ENCODE measurements around the gene DEPDC7.
A peak's percentile ranks its signal among the peaks of the same experiment; 100 is the strongest.
"Not testable (repeated sequence)": the region's sequence is repeated elsewhere in the genome, so short reads cannot be mapped to it uniquely, and the experiment has no call there.

Gene DEPDC7

DNA sequence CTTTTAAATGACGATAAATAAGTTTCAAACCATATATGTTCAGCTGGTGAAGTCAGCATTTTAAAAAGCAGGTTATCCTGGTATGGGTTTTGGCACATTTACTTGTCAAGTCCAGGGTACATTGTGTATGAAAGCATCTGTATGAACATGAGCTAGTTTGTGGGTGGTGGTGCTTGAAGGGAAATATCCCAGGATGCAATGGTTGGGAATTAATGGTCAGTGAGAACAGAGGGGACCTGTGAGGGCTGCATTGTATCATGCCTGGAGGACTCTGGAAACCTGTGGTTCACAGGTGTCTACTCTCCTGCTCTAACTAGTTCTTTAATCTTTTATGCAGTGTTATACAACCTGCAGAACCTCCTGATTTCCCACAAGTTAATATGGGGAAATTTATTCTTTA is 5.8 kb downstream of the DEPDC7 start:
- no peak overlapping the region for H3K27ac ChIP-seq
- DNase-seq (ENCODE audit: low read depth, low spot score) = no peak

DNA sequence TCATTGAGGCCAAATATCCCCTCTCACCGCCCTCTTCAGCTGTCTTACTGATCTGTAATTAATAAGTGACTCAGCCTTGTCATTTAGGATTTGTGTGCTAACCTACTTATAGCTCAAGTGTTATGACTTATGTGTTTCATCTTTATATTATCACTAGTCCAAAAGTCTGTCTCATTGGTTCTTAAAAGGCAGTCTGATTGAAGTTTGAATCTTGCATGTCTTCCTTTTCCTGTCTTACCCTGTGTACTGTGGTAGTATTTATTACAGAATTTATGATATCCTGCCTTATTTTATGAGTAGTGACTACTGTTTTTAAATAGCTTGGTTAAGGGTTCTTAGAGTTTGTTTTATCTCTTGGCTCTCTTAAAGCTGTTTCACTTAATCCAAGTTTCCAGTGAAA is 6.3 kb downstream of the DEPDC7 start:
- no peak for DNase-seq (ENCODE audit: low read depth, low spot score)
- H3K27ac ChIP-seq = no peak overlapping the region

DNA sequence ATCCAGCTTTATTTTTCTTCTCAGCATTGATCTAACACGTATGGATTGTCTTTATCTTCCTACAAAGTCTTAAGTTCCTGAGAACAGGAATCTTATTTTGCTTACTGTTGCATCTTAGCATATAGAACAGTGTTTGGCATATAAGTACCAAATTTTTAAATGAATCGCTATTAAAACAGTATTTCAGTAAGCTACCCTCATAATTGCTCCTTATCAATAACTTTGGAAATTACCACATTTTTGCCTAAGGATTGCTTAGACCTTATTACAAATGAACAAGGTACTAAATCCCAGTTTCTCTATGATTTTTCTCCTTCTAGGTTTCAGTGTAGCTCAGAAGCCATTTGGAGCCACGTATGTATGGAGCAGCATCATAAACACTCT is 9.7 kb downstream of the DEPDC7 start:
- no peak for DNase-seq (ENCODE audit: low read depth, low spot score)
- H3K27ac ChIP-seq = no peak overlapping the region

DNA sequence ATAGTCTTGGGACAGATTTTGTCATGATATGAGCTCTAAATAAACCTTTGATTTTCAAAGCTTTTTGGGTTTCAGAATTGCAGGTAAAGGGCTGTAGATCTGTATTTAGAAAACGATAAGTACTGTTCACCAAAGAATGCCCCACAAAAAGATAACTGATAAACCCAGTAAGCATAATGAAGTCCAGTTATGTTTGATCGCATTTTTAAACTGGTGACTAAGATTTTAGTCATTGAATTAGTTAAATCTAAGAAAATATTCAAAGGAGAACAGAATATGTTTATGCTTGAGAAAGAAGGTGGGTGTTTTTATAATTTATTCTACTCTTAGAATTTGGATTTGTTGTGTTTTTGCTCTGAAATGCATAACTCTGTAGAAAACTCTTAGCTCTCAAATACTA is 11.6 kb downstream of the DEPDC7 start:
- H3K27ac ChIP-seq = no peak overlapping the region
- DNase-seq (ENCODE audit: low read depth, low spot score) = no peak

DNA sequence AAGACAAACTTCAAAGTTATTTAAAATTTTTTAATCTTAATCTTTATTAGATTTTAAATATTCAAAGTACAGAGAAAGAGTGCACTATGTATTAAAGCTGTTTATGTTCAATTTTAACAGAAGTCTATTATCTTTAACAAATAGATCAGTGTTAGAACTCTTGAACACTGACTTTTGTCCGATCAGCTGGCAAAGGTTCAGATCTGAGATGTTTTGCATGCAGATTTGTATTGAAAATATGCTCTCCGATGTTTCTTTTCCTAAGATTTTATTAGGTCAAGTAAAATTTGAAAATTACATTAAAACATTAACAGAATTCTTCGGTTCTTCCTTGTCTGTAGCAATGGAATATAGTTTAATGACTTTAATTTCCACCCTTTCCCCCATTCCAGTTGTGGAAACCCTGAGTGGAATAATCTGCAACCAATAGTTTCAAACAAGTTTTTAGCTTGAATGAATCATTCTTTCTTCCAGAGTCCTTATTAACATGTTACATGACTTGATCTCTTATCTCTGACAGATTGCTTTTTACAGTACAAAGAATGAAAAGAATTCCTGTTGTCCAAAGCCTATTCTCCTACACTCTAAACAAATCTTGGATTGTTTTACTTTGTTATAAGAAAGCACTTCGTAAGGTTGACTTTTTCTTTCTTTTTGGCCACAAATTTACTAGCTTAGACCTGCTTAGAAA is 12.3 kb downstream of the DEPDC7 start:
- H3K27ac ChIP-seq = no peak overlapping the region
- DNase-seq (ENCODE audit: low read depth, low spot score) = no peak

DNA sequence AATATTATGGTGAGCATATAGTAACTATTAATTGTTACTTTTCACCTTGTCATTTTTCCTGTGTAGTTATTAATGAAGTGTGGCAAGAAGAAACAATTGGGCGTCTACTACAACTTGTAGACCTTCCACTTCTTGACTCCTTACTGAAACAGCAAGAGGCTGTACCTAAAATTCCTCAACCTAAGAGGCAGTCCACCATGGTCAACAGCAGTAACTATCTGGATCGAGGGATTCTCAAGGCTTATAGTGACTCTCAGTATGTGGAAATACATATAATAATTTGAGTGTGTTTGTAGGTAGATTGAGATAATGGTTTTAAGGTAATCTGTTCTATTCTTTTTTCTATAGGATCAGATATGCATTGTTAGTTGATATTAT is 12.8 kb downstream of the DEPDC7 start:
- DNase-seq (ENCODE audit: low read depth, low spot score) = no peak
- H3K27ac ChIP-seq = no peak overlapping the region

DNA sequence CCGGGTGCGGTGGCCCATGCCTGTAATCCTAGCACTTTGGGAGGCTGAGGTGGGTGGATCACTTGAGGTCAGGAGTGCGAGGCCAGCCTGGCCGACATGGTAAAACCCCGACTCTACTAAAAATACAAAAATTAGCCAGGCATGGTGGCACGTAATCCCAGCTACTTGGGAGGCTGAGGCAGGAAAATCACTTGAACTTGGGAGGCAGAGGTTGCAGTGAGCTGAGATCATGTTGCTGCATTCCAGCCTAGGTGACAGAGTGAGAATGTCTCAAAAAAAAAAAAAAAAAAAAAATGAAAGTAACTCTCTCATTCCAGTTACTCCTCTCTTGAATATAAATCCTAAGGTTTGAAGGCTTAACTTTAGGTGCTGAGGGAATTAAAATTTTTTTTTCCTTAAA is 13.5 kb downstream of the DEPDC7 start:
- not testable (repeated sequence) for DNase-seq (ENCODE audit: low read depth, low spot score); H3K27ac ChIP-seq

DNA sequence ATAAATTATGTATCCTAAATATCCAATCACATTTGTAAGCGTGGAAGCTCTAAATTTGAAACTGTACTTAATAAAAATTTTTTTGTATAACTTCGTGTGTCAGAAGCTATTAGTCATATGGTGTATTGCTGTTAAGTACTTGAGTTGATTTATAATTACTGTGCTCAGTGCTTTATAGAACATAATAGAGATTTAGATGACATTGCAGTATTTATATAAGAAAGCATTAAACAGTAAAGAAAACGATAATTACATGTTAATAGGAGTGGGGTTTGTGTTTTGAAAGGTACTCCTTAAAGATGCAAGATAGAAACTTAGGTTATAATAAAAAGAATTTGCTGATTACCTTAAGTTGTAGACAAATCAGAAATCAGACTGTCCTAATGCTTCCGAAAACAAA is 17.8 kb downstream of the DEPDC7 start:
- H3K27ac ChIP-seq = no peak overlapping the region
- DNase-seq (ENCODE audit: low read depth, low spot score) = no peak

DNA sequence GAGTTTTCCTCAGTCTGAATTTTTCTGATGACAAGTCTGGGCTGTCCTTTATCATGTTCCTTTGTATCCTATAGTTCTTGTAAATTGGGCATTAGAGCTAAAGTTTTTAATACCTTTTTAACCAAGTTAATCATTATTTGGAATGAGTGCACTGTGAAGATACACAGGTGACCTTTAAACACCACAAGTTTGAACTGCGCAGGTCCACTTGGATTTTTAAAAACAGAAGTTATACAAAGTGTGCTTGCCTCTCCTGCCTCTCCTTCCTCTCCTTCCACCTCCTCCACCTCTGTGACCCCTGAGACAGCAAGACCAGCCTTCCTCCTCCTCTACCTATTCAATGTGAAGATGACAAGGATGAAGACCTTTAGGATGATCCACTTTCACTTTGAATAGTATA is 19.3 kb downstream of the DEPDC7 start:
- DNase-seq (ENCODE audit: low read depth, low spot score) = no peak
- H3K27ac ChIP-seq = no peak overlapping the region

DNA sequence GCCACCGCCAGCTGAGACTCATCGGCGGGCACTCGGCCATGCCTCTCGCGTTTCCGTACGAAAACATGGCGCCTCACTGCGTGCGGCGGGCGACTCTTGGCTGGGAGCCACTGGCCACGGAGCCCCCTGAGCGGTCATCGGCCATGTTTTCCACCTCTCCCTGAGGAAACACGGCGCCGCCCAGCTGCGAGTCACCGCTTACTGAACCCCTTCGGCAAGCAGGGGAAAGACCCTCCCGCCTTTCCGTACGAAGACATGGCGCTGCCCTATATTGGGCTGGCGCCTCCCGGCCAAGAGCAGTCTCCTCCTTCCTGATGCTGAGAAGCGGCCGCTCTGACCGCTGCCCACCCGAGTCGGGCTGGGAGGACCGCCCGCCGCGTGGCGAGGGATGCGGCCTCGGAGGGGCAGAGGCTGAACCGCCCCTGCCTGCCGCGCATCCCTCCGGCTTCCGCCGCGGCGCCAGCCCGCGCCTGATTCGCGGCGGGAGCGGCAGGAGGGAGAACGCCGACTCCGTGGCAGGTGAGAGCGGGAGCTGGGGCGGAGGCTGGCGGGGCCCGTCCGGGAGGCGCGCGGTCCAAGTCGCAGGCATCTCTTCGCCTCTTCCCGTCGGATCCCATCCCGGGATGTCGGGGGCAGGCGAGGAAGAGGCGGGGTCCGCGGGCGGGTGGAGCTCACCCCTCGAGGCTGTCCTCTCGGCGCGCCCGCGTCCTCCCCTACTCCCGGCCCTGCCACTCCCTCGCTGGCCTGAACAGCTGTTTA is 23.8 kb downstream of the DEPDC7 start, which contains the start of gene TCP11L1:
TCP11L1 (plus strand) TSS at position 299 of the 759 bp plus-strand sequence. CDS start 4,202 bp downstream, outside the sequence.
- H3K27ac ChIP-seq = peak within 1 kb of the TSS; percentile 96
- no peak for DNase-seq (ENCODE audit: low read depth, low spot score)

DNA sequence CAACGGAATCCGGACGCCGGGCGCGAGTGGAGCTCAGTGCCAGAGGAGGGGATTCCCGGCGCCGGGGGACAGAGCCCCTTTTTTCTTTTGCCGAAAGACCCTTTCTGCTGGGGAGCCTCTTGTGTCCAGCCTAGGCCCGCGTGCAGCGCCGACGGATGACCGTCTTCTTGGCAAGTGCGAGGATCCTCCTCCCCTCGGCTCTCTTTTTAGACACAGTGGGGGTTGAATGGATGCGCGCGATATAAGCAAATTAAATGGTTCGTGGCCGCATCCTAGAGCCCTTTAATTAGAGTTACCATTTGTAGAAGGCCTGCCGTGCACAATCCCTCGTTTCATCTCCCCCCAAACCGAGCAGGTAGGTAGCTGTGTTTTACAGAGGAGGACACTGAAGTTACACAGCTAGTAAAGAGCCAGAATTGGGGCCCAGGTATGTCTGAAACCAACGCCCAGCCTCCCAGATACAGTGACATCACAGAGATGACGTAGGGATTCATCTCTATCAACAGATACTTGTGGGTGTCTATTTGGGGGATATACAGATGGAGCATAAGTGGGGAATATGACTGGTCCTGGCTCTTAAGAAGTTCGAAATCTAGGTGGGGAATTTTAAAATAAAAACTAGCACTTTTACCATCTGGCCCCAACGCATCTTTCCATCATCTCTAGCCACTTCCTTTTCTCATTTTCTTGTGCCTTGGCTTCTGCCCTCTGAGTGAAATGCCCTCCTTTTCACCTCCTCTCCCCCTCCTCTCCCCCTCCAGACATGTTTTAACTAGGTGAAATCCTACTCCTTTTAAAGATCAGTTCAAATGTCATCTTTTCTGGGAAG is 24.6 kb downstream of the DEPDC7 start:
- H3K27ac ChIP-seq = peak overlapping the region; percentile 96
- DNase-seq (ENCODE audit: low read depth, low spot score) = no peak

DNA sequence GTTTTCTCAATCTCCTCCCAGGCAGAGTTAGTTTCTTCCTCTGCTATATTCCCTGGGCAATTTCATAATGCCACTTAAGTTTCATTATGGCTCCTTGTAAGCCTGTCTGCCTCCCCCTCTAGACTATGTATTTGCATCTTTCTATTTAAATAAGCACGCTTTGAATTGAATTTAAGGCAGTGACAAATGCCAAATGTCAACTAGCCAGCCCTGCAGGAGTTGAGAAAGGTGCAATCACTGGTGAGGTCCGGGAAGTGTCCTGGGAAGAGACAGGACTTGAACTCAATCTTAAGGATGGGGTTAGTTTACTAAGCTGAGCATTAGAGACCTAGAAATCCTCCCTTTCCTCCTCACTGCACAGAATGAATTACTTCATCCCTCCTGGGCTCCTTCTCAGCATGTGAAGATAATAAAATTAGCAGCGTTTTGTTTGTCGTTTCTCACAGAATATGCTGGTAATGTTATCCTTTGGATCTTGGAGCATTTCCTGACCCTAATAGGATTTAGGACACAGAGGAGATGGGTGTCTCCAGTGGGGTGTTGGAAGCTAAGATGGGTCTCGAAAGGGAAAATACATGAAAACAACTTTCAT is 25.3 kb downstream of the DEPDC7 start:
- no peak for DNase-seq (ENCODE audit: low read depth, low spot score)
- peak overlapping the region; percentile 96 for H3K27ac ChIP-seq

DNA sequence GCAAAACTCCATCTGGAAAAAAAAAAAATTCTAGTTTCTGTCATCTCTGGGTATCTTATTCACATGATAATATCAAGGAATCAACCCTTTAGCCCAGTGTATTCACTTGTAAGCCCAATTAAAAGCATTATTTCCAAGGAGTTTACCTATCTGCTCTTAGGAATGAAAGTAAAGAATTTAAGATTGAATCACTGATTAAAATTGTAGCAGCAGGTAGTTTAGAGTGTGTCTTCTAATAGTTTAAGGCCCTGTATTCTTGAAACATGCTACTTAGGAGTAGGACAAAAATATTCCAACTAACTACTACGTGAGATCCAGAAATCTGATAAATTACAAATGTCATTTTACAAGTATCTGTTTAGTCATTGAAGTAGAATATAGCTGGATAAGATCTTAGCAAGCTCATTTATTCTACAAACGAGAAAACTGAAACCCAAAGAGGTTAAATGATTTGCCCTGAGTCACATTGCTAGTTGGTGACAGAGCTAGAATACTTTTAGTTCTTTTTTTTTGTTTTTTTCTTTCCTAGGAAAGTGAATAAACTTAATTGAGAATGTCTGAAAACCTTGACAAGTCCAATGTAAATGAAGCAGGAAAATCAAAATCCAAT is 27.6 kb downstream of the DEPDC7 start:
- no peak for DNase-seq (ENCODE audit: low read depth, low spot score)
- peak overlapping the region; percentile 81 for H3K27ac ChIP-seq

DNA sequence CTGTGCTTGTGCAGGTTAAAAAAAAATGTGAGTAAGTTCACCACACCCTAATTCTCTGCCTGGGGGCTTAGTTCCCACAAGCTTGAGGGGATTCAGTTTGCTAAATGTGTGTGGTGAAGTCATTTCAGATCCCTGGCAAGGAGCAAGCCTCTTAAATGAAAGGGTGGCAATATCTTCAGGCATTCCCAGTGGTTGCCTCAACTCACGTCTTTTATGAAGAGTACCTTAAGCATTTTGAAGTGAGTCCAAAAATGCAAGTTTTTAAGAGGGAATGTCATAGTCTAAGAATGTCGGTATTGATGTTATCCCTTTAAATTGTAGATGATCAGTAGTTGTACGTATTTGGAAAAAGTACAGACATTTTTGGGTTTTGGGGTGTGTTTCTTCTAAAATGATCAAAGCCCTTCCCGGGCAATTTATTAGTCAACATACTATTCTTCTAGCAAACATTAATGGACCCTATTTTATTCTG is 28.6 kb downstream of the DEPDC7 start:
- DNase-seq (ENCODE audit: low read depth, low spot score) = peak; percentile 95
- H3K27ac ChIP-seq = peak overlapping the region; percentile 81

DNA sequence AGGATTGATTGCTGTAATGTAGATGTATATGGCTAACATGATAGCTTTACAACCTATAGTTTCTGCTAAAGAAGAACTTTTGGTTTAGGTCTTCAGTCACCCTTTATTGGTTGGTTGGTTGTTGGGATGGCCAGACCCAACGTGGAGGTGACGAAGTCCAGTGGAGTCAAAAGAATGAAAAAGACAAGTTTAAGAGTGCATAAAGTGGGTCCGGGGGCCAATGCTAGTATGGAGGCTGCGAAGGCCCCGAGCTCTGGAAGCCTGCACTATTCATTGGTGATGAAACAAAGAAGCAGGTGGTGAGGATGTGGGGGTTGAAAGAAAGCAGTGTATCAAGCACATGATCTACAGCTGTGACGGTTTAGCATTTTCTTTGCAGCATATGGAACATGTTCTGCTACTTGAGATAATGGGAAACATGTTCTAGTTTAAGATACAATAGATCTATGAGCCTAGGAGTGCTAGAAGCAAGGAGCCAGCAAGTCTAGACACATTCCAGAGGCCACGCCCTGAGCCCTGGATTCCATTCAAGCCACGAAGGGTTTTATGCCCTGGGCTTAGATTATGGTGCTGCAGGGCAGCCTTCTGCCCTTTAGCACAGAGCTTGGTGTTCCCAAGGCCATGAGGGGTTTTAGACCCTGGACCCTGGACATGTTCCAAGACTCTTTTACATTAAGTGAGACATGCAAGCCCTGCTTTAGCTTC is 30.0 kb downstream of the DEPDC7 start:
- no peak for DNase-seq (ENCODE audit: low read depth, low spot score)
- H3K27ac ChIP-seq = peak overlapping the region; percentile 81

DNA sequence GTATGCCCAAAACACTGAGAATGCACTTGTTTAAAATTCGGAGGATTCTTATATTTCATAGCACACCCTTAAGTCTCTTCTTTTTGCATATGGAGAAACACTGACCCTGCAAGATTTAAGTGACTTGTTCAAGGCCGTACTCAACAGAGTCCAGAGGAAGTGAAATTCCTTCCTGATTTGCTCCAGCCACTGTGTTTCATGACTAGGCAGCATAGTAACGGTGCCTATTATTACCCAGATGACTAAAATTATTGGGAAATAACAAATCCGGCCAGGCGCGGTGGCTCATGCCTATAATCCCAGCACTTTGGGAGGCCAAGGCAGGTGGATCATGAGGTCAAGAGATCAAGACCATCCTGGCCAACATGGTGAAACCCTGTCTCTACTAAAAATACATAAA is 33.0 kb downstream of the DEPDC7 start:
- DNase-seq (ENCODE audit: low read depth, low spot score); H3K27ac ChIP-seq: not testable (repeated sequence)

DNA sequence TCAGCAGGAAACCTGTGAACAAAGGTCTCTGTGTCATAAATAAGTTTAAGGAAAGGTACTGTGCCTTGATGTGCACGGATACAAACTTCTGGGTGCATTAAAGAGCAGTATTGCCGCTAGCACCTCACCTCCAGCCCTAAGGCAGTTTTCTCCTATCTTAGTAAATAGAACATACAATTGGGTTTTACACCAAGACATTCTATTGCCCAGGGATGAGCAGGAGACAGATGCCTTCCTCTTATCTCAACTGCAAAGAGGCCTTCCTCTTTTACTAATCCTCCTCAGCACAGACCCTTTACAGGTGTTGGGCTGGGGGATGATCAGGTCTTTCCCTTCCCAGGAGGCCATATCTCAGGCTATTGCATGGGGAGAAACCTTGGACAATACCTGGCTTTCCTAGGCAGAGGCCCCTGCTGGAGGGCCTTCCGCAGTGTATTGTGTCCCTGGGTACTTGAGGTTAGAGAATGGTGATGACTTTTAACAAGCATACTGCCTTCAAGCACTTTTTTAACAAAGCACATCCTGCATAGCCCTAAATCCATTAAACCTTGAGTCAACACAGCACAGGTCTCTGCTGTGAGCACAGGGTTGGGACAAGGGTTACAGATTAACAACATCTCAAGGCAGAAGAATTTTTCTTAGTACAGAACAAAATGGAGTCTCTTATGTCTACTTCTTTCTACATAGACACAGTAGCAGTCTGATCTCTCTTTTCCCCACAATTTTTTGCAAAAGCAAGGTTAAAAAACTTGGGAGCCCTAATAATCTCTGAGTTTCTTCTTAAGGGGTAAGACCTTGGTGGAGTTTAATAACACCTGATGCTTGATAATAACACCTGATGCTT is 34.1 kb downstream of the DEPDC7 start:
- DNase-seq (ENCODE audit: low read depth, low spot score) = not testable (repeated sequence)
- H3K27ac ChIP-seq = peak overlapping the region; percentile 9

DNA sequence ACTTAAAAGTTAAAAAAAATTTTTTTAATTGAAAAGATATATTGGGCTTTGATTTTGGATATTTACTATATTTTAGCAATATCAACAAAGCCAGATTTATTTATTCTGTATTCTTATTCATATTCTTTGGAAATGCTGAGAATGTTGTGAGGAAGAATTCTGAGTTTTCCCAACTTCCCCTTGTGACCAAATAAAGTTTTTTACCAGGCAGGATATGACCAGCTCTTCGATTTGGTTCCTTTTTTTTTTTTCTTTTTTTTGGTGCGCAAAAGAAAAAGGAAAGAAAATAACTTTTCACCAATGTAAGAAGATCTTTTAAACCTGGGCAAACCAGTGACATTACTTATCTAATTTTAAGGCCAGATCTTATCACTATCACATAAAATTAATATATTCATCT is 36.6 kb downstream of the DEPDC7 start:
- no peak for DNase-seq (ENCODE audit: low read depth, low spot score)
- H3K27ac ChIP-seq = no peak overlapping the region

DNA sequence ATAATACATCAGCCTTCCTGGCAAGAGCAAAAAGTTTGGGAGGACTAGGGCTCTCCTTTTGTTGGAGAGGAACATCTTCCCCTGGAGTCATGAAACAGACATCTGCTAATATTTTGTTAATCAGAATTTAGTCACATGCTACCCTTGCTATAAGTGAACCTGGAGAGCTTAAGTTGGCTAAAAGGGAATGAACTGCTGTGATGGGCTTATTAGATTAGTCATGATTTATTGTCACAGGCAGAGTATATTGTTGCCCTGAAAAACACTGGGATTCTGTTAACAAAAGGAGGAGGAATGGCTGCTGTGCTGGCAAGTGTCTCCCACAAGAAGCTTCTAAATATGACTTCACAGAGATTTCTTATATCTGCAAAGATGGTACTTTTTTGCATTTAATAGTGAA is 39.7 kb downstream of the DEPDC7 start:
- DNase-seq (ENCODE audit: low read depth, low spot score) = no peak
- H3K27ac ChIP-seq = no peak overlapping the region
